ENCODE results near the gene PEAK3.

Gene PEAK3, protein sequence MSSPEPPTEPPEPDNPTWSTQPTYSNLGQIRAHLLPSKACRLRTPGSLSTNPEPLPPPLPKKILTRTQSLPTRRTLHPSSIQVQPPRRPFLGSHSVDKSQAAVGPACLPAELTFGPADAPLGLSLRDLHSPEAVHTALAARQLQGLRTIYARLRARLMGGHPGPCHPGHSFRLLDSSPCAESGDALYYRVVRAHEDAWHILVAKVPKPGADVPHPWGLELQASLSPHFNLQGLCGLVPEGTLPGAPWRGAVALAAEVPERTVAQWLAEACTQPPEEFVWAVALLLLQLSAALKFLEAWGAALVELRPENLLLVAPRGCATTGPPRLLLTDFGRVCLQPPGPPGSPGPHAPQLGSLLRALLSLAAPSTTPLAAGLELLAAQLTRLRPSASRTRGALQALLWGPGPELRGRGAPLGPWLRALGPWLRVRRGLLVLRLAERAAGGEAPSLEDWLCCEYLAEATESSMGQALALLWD

GRCh38 chr19:2282062-2282861, at the start of gene PEAK3:
Gene PEAK3 (minus strand): TSS chr19:2282175. CDS start chr19:2280931, 1,244 bp downstream.
- DNase-seq = no peak

- DNase-seq = peak in 1 of 2 experiments; percentile 36
These were observed 48.8 kb upstream of the PEAK3 start for GRCh38 chr19:2330632-2331284.

- no peak for DNase-seq
These were observed 48.3 kb upstream of the PEAK3 start for GRCh38 chr19:2330255-2330631.

- no peak for DNase-seq
These were observed 47.5 kb upstream of the PEAK3 start for GRCh38 chr19:2329501-2329916.

GRCh38 chr19:2329149-2329478, 47.1 kb upstream of the PEAK3 start:
- no peak for DNase-seq

DNA sequence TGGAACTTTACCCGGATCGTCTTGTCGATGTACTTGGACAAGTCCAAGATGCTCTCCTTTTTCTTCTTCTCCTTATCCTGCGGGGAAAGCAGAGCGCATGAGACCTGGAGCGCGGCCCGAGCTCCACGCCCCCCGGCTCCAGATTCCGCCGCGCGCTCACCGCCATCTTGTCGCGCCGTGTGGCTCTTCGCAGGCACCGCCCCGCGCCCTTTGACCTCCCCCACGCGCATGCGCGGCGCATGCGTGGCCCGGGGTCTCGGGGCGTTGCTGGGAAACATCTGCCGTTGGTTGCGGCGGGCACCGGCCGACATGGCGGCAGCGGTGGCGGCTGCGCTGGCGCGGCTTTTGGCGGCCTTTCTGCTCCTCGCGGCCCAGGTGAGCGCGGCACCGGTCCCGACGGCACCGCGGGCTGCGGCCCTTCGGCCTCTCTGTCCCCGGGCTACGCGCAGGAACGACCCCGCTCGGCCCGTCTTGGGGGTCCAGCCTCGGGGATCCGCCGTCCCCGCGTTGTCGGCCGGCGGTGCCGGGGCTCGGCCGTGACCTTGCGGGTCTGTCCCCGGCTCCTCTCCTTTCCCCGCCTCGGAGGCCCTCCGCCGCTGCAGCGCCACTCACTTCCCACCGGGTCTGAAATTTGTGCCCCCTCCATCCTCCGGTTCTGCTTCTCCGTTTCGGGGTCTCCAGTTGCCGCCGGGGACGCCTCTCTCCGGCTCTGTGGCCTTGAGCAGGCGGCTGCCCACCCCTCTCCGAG, 46.6 kb upstream of the PEAK3 start, which contains the start of the genes LSM7 and SPPL2B:
TSS of gene LSM7 (minus strand) at position 186 of the 748 bp plus-strand sequence. CDS start at position 166, 20 bp downstream.
TSS of gene SPPL2B (plus strand) at position 284 of the 748 bp plus-strand sequence. CDS start at position 310, 26 bp downstream.
- peak; percentile 70 to 80 for DNase-seq

DNA sequence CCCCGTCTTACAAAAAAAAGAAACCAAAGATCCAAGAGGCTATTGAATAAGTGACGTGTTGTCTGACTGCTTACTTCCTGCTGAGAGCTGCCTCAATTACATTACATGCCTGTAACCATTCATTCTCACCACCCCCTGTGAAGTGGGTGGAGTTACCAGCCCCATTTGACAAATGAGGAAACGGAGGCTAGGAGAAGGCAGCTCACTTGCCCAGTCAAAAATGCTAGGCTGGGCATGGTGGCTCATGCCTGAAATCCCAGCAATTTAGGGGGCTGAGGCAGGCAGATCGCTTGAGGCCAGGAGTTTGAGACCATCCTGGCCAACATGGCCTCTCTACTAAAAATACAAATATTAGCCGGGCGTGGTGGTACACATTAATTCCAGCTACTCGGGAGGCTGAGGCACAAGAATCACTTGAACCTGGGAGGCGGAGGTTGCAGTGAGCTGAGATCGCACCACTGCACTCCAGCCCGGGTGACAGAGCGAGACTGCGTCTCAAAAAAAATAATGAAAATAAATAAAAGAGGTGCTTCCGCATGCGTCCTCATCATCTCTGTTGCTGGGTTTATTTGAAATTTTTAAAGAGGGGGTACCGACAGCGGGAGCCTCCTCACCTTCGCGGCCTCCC, 45.9 kb upstream of the PEAK3 start:
- no peak for DNase-seq

GRCh38 chr19:2326699-2327360, 44.9 kb upstream of the PEAK3 start:
- no peak for DNase-seq

DNA sequence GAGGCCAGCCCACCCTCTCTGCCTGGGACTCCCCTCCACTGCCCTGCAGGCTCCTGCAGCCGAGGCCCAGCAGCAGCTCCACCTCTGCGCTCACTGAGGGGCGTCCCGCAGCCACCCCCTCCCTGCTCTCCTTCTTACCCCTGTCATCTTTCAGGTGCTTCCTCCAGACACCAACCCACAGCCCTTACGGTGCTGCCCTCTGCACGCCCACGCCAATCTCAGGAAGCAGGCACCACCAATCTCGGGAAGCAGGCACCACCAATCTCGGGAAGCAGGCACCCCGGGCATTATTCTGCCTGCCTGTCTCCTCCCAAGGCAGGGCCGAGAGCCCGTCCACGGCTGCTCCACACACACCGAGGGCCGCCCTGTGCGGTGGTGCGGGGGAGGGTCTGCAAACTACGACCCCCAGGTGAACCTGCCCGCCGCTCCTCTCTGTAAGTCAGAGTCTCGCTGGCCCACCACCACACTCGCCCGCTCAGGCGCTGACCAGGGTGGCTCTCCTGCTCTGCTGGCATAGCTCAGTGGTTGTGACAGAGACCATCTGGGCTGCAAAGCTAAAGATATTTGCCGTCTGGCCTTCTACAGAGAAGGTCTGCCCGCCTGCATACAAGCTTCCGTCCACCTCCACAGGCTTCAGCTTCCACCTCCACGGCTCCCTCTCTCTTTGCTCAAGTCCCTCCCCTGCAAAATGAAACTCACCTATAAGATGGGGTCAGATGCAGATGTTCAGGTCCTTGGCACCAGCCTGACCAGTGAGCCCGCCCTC, 43.5 kb upstream of the PEAK3 start:
- DNase-seq = no peak

- DNase-seq = no peak
These were observed 42.4 kb upstream of the PEAK3 start for GRCh38 chr19:2324220-2324948.

GRCh38 chr19:2323707-2324106, 41.7 kb upstream of the PEAK3 start:
- DNase-seq = no peak

DNA sequence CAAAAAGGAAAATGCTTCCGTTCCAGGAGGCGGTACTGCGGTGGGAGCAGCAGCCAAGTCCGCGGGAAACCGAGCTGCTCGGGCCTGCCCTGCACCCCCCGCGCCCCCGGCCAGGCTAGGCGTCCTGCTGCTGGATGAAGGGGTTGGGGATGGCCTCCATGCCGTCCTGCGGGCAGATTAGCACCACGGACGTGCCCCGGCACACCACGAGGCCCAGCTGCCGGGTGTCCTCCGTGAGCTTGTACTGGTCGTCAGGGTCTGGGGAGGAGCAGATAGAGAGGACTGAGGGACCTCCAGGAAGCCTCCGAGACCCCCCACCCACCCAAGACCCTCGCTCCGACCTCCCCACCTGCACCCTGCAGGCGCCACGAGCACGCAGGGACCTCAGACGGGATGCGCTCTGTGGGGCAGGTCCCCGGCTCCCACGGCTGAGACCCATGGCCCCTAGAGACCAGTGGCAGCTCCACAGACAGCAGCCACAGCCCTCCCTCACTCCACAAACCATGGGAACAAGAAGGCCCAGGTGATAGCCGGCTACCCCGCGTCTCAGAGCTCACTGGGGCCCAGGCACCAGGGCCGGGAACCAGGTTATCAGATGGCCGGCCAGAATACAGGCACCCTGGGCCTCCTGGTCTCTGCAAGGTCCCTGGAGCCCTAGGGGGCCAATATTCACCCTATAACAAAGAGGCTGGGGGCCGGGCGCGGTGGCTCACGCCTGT, 39.7 kb upstream of the PEAK3 start:
- no peak for DNase-seq

GRCh38 chr19:2320939-2321338, 39.0 kb upstream of the PEAK3 start:
- no peak for DNase-seq

- DNase-seq = no peak
These were observed 38.1 kb upstream of the PEAK3 start for GRCh38 chr19:2320049-2320448.

- no peak for DNase-seq
These were observed 37.6 kb upstream of the PEAK3 start for GRCh38 chr19:2319551-2319950.

GRCh38 chr19:2318923-2319322, 36.9 kb upstream of the PEAK3 start:
- DNase-seq = no peak

- no peak for DNase-seq
These were observed 35.8 kb upstream of the PEAK3 start for GRCh38 chr19:2317756-2318155.

DNA sequence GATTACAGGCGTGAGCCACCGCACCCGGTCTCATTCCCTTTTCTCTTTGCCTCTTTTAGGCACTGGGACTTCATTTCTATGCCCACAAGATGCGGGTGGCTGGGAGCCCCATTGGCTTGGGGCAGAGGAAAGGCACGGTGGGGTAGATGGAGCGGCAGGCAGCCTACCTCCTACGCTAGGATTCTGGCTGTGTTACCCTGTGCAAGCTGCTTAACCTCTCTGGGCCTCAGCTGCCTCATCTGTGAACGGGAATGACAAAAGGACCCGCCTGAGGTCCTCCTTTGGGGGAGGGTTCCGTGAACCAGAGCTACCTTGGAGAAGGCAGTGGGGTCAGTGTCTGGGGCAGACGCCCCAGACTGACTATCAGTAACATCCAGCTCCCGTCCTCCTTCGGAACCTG, 35.3 kb upstream of the PEAK3 start:
- no peak for DNase-seq

DNA sequence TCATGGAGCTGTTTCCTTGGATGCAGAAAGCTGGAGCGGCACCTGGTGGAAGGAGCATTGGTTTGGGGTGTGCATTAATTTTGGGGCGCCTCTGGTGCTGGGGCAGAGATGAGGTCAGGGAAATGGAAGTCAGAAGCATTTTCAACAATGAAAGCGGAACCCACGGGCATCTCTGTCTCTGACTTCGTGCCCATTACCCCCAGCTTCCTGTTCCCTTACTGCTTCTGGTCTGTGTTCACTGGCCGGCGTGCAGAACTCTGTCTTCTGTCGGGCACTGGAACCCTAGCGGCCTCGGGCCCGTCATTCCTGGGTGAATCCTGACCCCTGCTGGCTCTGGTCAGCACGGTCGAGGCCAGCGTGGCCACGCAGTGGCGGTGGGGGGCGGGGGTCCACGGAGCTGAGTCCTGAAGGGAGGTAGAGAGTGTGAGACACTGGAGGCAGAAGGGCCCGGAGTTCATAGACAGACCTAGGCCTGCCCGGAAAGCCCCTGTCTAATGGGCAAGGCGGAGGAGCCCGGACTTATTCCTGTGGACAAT, 33.9 kb upstream of the PEAK3 start:
- DNase-seq = peak; percentile 65 to 71

Data from SHP77 (cell line).